ENCODE measurements around the gene SDC3.

The SDC3 gene

GRCh38 chr1:30904962-30905335 is 3.6 kb downstream of the SDC3 start:
- no peak for DNase-seq (ENCODE audit: low spot score)

- no peak for DNase-seq (ENCODE audit: low spot score)
Observed at GRCh38 chr1:30904191-30904961, 4.2 kb downstream of the SDC3 start.

GRCh38 chr1:30903343-30904034 is 5.1 kb downstream of the SDC3 start:
- no peak for DNase-seq (ENCODE audit: low spot score)

GRCh38 chr1:30902593-30903290 is 5.8 kb downstream of the SDC3 start:
- DNase-seq (ENCODE audit: low spot score) = no peak

- DNase-seq (ENCODE audit: low spot score) = no peak
Observed at GRCh38 chr1:30901798-30902581, 6.6 kb downstream of the SDC3 start.

- DNase-seq (ENCODE audit: low spot score) = no peak
Observed at GRCh38 chr1:30900931-30901560, 7.5 kb downstream of the SDC3 start.

- no peak for DNase-seq (ENCODE audit: low spot score)
Observed at GRCh38 chr1:30900486-30900885, 8.1 kb downstream of the SDC3 start.

GRCh38 chr1:30899577-30900389 is 8.8 kb downstream of the SDC3 start:
- DNase-seq (ENCODE audit: low spot score) = no peak

- DNase-seq (ENCODE audit: low spot score) = no peak
Observed at GRCh38 chr1:30898031-30898815, 10.3 kb downstream of the SDC3 start.

- DNase-seq (ENCODE audit: low spot score) = no peak
Observed at GRCh38 chr1:30896905-30897304, 11.7 kb downstream of the SDC3 start.

- no peak for DNase-seq (ENCODE audit: low spot score)
Observed at GRCh38 chr1:30895944-30896660, 12.5 kb downstream of the SDC3 start.

GRCh38 chr1:30895382-30895943 is 13.1 kb downstream of the SDC3 start:
- DNase-seq (ENCODE audit: low spot score) = no peak

GRCh38 chr1:30894508-30894973 is 14.0 kb downstream of the SDC3 start:
- no peak for DNase-seq (ENCODE audit: low spot score)

- DNase-seq (ENCODE audit: low spot score) = no peak
Observed at GRCh38 chr1:30893776-30894507, 14.6 kb downstream of the SDC3 start.

- DNase-seq (ENCODE audit: low spot score) = no peak
Observed at GRCh38 chr1:30892671-30893073, 15.9 kb downstream of the SDC3 start.

- no peak for DNase-seq (ENCODE audit: low spot score)
Observed at GRCh38 chr1:30891227-30891552, 17.4 kb downstream of the SDC3 start.

- no peak for DNase-seq (ENCODE audit: low spot score)
Observed at GRCh38 chr1:30890502-30891226, 17.9 kb downstream of the SDC3 start.

- DNase-seq (ENCODE audit: low spot score) = no peak
Observed at GRCh38 chr1:30889511-30889910, 19.0 kb downstream of the SDC3 start.

All from left forelimb (tissue), 1 donor.